Glomerular endothelial cell (primary cell): Measurements from ENCODE around the gene SPATS2L. TPM values are rescaled to one million over a fixed set of nuclear protein-coding genes. Genes with fewer than 3 reads are reported as not detected.
A peak's percentile ranks its signal among the peaks of the same experiment; 100 is the strongest.

Experiments
- DNase-seq: peaks from one replicate; pipeline ENCODE4 v3.0.0-alpha.2; 2011; ENCODE audit warnings: low read depth, low spot score; ENCODE audit errors: extremely low read depth
- total RNA-seq: library from RNA; depleted of rRNA; stranded (reverse); fragments of >200 nt; gene quantifications from 2 replicates; pipeline ENCODE4 v1.2.3, GENCODE V29; 2015

The SPATS2L gene
- total RNA-seq, 1 donor from 2014 or later, result 86.3 TPM

GRCh38 chr2:200455958-200456421 is 149.5 kb downstream of the SPATS2L start:
- DNase-seq, result peak; percentile 10

- DNase-seq, result no peak
Observed at GRCh38 chr2:200456567-200456966, 150.1 kb downstream of the SPATS2L start.

GRCh38 chr2:200459101-200459500 is 152.6 kb downstream of the SPATS2L start:
- DNase-seq, result no peak

GRCh38 chr2:200461846-200462710 is 155.6 kb downstream of the SPATS2L start:
- DNase-seq, result no peak

GRCh38 chr2:200463452-200463851 is 157.0 kb downstream of the SPATS2L start:
- DNase-seq, result no peak

- no peak for DNase-seq
Observed at GRCh38 chr2:200466425-200467418, 160.2 kb downstream of the SPATS2L start.

- no peak for DNase-seq
Observed at GRCh38 chr2:200467806-200468681, 161.6 kb downstream of the SPATS2L start.

- no peak for DNase-seq
Observed at GRCh38 chr2:200469708-200470211, 163.3 kb downstream of the SPATS2L start.

- DNase-seq, result no peak
Observed at GRCh38 chr2:200470230-200470629, 163.7 kb downstream of the SPATS2L start.

- no peak for DNase-seq
Observed at GRCh38 chr2:200471324-200471848, 164.9 kb downstream of the SPATS2L start.

- DNase-seq, result no peak
Observed at GRCh38 chr2:200471928-200472645, 165.6 kb downstream of the SPATS2L start.

- DNase-seq, result no peak
Observed at GRCh38 chr2:200472853-200473464, 166.5 kb downstream of the SPATS2L start.

- DNase-seq, result no peak
Observed at GRCh38 chr2:200475795-200476194, 169.3 kb downstream of the SPATS2L start.

- no peak for DNase-seq
Observed at GRCh38 chr2:200476836-200477235, 170.3 kb downstream of the SPATS2L start.

- no peak for DNase-seq
Observed at GRCh38 chr2:200477667-200478131, 171.2 kb downstream of the SPATS2L start.

GRCh38 chr2:200479692-200480265 is 173.3 kb downstream of the SPATS2L start:
- DNase-seq, result no peak

- DNase-seq, result no peak
Observed at GRCh38 chr2:200482194-200482593, 175.7 kb downstream of the SPATS2L start.

GRCh38 chr2:200483729-200484198 is 177.3 kb downstream of the SPATS2L start:
- no peak for DNase-seq
